HK-2 (cell line): ENCODE measurements around the gene VSTM2B.
"Not testable (repeated sequence)": the region's sequence is repeated elsewhere in the genome, so short reads cannot be mapped to it uniquely, and the experiment has no call there.

Experiments used
- DNase-seq: peaks from one replicate; pipeline ENCODE4 v3.0.0-alpha.2; 2018; ENCODE audit not compliant: unreplicated experiment

The VSTM2B gene

DNA sequence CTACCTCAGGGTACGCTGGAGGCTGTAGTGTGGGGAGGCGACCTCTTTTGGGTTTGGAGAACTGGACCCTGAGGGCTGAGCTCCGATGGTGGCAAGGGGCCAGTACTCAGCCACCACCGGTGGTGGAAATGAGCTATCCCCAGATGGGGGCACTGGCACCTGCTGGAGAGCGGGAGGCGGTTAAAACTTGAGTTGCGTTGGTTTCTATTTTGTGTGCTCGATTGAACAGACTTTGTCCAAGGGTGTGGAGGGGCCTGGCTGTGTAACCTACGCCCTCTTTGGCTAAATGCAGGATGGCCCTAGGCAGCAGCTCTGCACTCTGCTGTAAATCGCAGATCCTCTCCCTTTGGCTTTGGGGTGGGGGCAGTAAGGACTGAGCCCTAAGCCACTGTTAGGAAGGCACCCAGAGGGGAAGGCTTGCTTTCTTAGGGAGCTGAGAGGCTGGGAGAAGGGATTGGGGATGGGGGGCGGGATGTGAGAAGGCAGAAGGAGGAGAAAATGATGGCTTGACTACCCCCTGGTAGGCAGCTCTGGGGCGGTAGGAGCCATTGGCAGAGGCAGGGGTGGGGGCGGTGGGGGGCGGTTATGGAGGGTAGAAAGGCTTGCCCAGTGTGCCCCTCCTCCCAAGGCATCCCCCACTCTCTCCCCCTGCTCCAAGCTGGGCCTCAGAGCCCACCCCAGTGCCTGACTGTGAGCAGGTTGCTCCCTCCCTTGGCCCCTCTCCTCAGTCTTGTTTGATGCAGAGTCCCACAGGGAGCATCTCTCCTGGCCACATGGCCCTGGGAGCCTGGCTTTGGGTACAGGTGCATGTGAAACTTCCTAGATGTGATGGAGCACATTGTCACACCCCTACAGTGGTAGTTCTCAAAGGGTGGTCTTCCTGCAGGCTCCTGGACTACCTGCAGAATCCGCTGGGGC lies 5.0 kb downstream of the VSTM2B start:
- DNase-seq: no peak

DNA sequence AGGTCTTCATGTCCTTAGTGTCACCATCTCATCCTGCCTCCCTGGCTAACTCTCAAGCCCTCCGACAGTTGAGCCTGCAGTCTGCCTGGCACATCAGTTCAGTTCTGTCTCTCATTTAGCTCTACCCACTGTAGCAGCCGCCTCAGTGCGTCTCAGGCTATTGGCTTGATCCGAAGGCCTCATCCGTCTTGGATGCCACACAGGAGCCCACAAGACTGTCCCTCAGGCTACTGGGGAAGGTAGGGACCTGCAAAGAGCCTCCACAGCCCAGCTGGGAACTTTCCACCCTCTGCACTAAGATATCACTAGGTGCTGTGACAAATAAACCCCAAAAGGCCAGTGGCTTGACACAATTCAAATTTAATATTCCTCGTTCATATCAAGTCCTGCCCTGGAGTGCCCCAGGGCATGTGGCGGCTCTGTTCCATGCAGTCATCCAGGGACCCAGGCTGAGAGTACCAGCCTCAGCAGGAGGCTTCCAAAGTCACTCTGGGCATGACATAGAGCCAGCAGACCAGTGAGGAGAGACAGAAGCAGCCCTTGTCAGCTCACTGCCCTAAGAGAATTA lies 5.7 kb downstream of the VSTM2B start:
- no peak for DNase-seq

- DNase-seq: no peak
These were observed 6.3 kb downstream of the VSTM2B start for GRCh38 chr19:29532097-29532496.

GRCh38 chr19:29532956-29533355 lies 7.2 kb downstream of the VSTM2B start:
- DNase-seq: no peak

GRCh38 chr19:29533578-29534544 lies 8.1 kb downstream of the VSTM2B start:
- no peak for DNase-seq

GRCh38 chr19:29535214-29535831 lies 9.5 kb downstream of the VSTM2B start:
- no peak for DNase-seq

- DNase-seq: no peak
These were observed 10.3 kb downstream of the VSTM2B start for GRCh38 chr19:29535984-29536508.

- DNase-seq: no peak
These were observed 11.4 kb downstream of the VSTM2B start for GRCh38 chr19:29537181-29537580.

DNA sequence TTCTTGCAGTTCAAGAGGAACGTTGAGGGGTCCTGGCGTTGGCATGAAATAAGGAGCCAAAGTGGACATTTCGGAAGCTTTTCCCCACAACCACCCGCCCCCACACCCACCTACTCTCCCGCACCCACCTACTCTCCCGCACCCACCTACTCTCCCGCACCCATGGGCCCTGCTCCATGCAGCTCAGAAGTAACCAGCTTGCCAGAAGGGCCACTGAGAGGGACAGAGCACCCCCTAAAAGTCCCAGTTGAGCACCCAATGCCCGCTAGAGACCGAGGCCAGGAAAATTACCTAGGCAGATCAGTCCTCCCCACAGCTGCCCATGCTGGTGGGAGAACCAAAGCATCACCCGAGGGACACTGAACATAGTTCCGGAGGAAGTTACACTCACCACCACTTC lies 11.8 kb downstream of the VSTM2B start:
- no peak for DNase-seq

DNA sequence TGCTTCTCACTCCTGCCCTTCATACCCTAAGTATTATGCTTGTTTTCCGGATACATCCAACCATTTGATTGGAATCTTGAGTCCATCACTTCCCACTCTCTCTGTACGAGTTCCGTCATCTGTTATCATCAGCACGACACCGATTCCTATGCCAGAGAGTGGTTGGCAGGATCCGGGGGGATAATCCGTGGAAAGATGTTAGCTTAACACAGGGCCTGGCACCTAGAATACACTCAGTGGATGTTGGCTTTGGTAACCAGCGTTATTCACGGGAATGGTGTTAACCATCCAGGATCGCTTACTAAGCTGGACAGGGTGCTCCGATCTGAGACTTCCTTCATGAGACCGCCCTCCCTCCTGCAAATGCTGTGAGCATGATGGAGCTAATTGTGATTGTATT lies 12.4 kb downstream of the VSTM2B start:
- no peak for DNase-seq

- no peak for DNase-seq
These were observed 12.9 kb downstream of the VSTM2B start for GRCh38 chr19:29538651-29539050.

GRCh38 chr19:29539131-29539530 lies 13.3 kb downstream of the VSTM2B start:
- no peak for DNase-seq

GRCh38 chr19:29539670-29540069 lies 13.9 kb downstream of the VSTM2B start:
- DNase-seq: no peak

DNA sequence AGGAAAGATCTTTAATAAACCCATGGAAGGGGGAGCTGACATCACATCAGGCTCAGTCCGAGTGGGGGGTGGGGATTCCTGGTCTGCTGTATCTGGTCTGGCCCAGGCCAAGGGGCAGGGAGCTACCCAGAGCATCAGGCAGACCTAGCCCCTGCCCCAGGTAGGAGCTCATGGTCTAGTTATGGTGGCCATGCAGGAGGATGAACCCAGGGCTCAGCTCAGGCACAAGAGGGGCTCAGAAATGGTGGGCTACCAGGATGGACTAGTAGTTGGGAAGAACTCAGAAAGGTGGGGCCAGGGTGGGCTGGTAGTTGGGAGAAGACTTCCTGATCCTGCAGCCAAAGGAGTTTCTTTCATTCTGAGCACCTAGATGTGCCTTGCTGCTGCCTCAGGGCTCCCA lies 14.3 kb downstream of the VSTM2B start:
- DNase-seq: no peak

DNA sequence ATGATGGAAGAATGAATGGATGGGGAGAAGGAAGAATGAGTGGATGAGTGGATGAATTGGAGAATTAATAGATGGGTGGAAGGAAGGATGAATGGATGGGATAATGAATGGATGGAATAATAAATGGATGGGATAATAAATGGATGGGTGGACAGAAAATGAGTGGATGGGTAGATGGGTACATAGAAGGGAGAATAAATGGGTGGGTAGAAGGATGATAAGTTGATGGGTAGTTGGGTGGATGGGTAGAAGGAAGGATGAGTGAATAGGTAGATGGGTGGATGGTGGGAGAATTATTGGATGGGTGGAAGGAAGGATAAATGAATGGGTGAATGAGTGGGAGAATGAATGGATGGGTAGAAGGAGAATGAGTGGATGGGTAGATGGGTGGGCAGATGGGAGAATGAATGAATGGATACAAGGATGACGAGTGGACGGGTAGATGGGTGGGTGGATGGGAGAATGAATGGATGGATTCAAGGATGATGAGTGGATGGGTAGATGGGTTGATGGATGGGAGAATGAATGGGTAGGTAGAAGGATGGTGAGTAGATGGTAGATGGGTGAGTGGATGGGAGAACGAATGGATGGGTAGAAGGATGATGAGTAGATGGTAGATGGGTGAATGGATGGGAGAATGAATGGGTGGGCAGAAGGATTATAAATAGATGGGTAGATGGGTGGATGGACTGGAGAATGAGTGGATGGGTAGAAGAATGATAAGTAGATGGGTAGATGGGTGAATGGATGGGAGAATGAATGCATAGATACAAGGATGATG lies 15.9 kb downstream of the VSTM2B start:
- no peak for DNase-seq

- DNase-seq: no peak
These were observed 16.5 kb downstream of the VSTM2B start for GRCh38 chr19:29542327-29542726.

- no peak for DNase-seq
These were observed 17.0 kb downstream of the VSTM2B start for GRCh38 chr19:29542776-29543175.

GRCh38 chr19:29543381-29543780 lies 17.6 kb downstream of the VSTM2B start:
- DNase-seq: no peak

GRCh38 chr19:29544656-29545360 lies 19.0 kb downstream of the VSTM2B start:
- DNase-seq: no peak

GRCh38 chr19:29545447-29545846 lies 19.7 kb downstream of the VSTM2B start:
- not testable (repeated sequence) for DNase-seq
